GM21447 (cell line): ENCODE data around the gene ACIN1.
A peak's percentile ranks its signal among the peaks of the same experiment; 100 is the strongest.

Source experiments
- ATAC-seq: cut with Tn5 transposase; IDR thresholded peaks from one replicate; pipeline ENCODE4 v1.9.1; 2021; ENCODE audit not compliant: unreplicated experiment

The ACIN1 gene, protein sequence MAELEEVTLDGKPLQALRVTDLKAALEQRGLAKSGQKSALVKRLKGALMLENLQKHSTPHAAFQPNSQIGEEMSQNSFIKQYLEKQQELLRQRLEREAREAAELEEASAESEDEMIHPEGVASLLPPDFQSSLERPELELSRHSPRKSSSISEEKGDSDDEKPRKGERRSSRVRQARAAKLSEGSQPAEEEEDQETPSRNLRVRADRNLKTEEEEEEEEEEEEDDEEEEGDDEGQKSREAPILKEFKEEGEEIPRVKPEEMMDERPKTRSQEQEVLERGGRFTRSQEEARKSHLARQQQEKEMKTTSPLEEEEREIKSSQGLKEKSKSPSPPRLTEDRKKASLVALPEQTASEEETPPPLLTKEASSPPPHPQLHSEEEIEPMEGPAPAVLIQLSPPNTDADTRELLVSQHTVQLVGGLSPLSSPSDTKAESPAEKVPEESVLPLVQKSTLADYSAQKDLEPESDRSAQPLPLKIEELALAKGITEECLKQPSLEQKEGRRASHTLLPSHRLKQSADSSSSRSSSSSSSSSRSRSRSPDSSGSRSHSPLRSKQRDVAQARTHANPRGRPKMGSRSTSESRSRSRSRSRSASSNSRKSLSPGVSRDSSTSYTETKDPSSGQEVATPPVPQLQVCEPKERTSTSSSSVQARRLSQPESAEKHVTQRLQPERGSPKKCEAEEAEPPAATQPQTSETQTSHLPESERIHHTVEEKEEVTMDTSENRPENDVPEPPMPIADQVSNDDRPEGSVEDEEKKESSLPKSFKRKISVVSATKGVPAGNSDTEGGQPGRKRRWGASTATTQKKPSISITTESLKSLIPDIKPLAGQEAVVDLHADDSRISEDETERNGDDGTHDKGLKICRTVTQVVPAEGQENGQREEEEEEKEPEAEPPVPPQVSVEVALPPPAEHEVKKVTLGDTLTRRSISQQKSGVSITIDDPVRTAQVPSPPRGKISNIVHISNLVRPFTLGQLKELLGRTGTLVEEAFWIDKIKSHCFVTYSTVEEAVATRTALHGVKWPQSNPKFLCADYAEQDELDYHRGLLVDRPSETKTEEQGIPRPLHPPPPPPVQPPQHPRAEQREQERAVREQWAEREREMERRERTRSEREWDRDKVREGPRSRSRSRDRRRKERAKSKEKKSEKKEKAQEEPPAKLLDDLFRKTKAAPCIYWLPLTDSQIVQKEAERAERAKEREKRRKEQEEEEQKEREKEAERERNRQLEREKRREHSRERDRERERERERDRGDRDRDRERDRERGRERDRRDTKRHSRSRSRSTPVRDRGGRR

DNA sequence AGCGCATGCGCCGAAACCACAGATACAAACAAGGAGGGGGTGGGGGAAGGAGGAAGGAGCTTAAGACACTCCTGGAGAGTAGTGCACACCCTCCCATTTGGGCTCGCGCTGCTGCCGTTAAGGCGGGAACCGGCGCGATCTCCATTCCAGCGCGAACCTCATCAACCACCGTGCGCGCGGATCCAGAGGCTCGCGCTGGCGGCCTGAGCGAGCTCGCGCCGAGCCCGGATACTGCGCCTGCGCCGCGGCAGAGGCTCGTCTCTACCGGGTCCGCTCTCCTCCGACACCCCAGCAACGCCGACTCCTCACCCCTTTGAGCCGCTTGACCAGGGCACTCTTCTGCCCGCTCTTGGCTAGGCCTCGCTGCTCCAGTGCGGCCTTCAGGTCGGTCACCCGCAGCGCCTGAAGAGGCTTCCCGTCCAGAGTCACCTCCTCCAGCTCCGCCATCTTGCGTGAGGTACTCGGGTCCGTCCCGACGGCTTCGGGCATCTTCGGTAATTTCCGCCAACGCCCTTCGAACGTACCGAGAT lies at the start of gene ACIN1:
Gene ACIN1 (minus strand): TSS at position 471 of the 530 bp plus-strand sequence. CDS start 24 bp downstream, at position 447.
- peak; percentile 35 for ATAC-seq

DNA sequence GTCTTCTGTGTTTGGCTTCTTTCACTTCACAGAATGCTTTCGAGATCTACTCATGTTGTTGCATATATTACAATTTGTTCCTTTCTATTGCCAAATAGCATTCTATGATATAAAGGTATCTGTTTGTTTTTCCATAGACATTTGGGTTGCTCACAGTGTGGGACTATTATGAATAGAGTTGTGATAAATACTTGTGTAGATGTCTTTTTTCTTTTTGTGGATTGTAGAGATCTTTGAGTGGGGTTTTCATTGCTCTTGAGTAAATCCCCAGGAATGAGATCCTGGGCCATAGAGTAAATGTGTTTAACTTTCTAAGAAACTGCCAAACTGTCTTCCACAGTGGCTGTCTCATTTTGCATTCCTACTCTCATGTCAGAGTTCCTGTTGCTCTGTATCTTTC lies 49.0 kb upstream of the ACIN1 start:
- no peak for ATAC-seq

DNA sequence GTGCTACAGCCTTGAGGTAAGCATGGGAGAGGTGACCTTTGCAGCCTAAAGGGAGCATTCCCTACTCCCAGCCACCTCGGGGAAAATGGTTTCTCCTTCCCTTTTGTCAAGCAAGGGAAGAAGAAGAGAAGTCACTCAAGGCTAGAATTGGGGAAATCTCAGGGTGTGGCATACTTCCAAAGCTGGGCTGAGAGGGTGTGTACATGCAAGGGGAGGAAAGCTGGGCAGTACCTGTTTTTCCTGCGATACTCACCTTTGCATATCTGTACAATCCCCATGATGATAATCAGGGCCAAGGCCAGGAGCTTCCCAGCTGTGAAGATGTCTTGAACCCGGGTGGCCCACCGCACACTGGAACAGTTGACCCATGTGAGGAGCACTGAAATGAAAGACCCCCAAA lies 47.9 kb upstream of the ACIN1 start:
- no peak for ATAC-seq

DNA sequence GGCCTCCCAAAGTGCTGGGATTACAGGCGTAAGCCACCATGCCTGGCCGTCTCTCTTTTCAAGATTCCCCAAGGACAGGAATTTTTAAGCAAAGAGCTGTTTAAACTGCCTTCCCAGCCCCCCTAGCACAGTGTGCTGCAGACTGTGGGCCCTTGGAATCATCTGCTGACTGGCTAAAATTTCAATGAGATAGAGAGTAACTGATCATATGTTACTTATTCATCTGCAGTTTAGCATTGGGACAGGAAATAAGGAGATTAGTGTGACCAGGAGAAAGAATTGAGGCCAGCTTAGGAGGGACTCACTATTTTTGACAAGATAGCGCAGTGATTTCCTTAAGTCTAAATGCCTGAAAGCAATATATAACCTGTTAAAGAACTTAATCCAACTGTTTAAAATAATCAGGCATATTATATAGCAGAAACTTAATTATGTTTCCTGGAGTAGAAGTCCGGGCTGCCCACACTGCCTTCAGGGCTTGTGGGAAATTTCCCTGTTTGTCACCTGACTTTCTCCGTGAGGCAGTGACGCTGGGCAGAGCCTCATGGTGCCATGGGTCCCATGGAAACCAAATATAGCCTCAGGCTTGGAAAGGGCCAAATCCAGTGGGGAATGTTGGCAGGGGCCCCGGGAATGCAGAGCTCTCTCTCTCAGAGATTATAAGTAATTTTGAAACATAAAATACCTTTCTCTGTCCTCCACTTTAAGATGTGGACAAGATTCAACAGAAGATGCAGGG lies 46.9 kb upstream of the ACIN1 start:
- ATAC-seq: no peak

DNA sequence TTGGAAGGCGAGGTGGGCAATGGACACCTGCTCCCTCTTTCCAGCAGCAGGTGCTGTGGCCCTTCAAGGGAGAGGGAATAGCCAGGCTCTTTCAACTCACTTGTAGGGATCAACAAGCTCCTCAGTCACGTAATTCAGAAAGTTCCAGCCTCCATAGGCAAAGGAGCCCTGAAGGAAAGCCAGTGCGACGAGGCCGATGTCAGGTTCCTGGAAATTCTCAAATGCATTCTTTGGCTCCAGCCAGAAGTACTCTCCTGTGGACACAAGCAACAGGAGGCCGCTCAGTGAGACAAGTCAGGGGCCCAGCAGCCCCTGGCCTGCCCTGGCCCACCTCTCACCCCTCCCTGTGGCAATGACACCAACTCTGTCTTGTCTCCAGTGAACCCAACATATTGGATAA lies 45.4 kb upstream of the ACIN1 start:
- no peak for ATAC-seq

DNA sequence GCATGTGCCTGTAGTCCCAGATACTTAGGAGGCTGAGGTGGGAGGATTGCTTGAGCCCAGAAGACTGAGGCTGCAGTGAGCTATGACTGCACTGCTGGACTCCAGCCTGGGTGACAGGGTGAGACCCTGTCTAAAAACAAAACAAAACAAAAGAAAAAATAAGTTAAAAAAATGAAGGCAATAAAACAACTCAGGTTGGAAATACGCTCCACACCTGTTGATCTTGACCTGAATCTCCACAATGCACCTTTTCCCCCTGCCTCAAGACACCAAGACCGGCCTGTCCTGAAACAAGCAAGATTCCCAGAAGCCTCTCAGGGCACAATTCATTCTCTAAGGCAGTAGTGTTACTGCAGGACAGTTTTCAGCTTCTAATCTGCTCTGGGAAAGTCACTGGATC lies 44.9 kb upstream of the ACIN1 start:
- ATAC-seq: no peak

DNA sequence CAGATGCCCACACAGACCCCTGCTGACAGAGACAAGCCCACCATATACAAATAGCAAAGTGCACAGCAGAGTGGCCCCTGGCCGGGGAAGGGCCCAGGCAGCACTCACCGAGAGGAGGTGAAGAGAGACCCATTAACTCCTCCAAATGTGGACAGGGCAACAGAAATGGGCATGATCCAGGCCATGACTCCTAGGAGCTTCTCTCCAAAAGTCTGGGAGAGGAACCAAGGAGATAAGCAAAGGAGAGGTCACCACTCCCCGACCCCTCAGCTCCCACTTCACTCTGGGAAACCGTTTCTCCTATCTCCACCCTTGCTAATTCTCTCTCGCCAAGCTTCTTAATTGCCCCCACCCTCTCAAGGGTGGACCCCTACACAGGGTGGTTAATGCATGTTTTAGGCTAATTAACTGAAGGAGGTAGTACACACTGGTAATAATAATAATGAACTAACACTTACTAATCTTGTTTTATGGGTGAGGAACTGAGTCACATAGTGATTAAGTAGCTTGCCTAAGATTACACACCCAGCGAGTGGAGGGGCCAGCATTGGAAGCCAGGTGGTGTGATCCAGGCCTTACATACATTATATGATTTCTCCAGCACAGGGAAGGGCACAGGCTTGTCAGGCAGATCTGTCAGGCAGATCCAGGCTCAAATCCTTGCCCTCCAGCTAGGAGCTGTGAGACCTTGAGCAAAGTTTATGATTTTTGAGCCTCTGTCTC lies 43.0 kb upstream of the ACIN1 start:
- ATAC-seq: no peak

DNA sequence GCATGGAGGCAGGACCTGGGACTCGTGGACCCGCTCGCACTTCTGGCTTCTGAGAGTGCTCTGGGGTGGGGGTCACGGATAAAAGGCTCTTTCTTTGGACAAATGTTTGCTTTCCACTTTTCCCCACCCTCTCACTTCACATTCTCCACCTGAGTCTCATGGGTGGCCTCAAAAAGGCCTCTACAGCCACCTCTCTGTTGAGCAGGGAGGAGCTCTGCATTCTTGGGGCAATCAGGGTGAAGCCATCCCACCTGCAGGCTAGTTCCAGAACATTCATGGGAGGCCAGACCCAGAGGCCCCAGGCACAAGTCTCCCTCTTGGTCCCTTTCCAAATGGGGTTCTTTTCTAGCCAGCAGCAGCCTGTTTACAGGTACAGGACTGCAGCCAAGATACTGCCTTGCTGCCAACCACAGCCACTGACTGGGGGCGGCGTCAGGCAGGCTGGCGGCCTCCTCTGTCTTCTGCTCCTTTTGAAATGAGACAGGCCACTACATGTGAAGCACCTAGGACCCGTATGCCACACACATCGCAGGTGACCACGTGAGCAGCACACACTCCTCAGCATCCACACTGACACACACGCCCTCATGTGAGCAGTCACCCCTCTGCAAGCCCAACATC lies 42.4 kb upstream of the ACIN1 start:
- no peak for ATAC-seq

DNA sequence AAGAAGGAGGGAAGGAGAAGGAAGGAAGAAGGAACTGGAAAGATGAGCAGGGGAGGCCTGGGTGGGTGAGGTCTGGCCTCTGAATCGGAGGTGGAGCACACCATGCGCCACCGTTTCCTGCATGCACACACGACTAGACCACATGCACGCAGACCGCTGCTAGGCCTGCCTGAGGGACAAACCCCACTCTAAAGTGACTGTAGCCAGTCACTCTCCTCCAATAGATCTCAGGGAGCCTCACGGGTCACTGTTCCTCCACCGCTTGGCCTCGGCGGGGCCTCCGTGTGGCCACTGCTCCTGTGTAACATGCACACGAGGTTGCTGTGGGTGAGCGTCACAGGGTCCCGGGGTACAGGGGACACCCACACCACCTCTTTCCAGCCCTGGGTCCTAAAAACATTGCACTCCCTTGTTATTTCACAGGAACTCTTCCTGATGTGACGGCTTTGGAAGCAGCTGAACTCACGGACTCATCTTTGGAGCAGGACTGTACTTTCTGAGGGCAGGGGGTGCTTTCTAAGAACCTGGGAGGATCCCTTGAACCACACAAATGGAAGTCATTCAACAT lies 41.7 kb upstream of the ACIN1 start:
- ATAC-seq: no peak

DNA sequence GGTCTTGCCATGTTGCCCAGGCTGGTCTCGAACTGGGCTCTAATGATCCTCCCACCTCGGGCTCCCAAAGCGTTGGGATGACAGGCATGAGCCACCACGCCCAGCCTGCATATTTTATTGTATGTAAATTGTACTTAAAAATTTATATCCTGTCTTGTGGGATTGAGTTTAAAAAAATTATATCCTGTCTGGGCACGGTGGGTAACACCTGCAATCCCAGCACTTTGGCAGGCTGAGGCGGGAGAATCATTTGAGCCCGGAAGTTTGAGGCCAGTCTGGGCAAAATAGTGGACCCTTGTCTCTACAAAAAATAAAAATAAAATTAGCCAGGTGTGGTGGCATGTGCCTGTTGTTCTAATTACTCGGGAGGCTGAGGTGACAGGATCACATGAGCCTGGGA lies 38.0 kb upstream of the ACIN1 start:
- no peak for ATAC-seq

DNA sequence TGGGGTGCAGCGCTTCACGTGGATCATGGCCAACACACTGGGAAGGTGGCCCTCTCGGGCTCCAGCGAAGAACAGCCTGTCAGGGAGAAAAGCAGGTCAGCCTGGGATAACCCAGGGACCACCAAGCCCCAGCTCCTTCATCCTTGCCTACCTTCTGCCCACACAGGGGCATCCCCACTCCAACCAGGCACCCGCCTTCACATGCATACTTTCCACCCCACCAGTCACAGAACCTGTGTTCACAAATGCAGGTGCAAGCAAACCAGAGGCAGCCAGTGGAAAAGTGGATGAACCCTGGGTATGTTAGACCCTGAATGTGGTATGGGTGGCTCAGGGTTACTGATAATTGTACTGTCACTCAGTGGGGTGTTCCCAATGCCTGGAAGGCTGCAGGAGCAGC lies 36.5 kb upstream of the ACIN1 start:
- no peak for ATAC-seq

DNA sequence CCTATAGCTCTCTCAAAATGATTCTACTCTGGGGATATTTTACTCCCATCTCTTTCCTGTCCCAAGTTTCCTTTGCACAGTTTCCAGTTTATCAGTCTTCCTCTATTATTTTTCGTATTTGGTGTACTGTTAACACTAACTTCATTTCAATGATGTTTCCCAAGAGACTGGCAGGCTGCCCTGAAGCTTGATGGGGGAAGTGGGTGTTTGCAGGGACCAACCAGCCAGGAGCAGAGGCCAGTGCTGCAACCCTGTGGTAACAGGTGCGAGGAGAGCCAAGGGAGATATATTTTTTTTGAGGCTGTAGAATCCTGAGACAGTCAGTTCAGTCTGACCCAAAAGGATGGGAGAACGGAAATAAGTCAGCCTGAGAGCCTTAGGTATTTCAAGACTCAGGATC lies 35.9 kb upstream of the ACIN1 start:
- ATAC-seq: no peak

DNA sequence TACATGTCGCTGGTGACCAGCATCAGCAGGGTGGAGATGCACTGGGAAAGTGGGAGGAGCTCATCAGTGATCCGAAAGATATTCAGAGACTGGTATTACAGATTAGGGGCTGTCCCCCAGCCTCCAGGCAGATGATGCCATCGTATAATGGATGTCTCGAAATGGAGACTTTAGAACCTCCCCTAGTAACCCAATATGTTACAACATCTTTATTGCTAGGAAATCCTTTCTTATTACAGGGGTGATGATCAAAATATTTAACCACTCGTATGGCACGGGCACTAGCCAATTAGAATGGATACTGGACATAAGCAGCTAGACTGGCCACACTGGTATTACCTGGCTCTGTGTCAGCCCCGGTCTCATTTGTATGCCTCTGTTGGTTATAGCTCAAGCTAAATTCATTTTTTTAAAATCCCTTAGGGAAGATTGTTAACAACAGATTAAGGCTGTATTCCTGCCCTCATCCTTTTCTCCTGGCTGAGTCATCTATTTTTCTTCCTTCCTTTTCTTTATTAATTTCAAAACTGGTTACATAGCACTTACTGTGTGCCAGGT lies 34.9 kb upstream of the ACIN1 start:
- no peak for ATAC-seq

DNA sequence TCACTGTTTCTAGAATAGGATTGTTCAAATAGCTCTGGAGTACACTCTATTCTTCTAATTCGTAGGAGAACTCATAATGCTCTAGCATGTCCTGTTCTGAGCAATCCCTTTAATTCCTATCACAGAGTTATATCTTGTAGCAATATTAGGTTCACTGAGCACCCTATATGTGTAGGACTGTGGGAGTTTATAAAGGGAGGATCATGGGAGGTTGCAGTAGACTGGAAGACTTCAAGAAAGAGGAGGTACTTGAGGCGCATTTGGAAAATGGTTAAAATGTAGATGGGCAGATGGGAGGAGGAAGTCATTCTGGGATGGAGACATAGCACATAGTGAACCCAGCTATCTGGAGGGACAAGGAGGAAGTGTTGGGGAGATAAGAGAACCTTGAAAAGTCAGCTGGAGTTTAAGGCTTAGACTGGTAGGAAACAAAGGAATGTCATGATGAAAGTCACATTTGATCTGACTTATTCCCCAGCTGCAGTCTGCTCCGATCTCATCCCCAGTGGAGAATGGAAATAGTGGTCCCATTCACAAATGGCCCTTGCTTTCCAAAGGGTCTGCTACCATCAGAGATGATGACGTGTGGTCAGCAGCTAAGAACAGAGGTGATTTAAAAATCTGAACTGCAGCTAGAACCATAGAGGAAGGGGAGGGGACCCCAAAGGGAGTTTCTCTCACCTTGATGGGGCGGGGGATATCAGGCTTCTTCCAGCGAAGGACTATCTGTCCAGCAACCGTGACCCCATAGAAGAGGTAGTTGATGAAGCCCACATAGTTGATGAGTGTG lies 34.2 kb upstream of the ACIN1 start:
- no peak for ATAC-seq

DNA sequence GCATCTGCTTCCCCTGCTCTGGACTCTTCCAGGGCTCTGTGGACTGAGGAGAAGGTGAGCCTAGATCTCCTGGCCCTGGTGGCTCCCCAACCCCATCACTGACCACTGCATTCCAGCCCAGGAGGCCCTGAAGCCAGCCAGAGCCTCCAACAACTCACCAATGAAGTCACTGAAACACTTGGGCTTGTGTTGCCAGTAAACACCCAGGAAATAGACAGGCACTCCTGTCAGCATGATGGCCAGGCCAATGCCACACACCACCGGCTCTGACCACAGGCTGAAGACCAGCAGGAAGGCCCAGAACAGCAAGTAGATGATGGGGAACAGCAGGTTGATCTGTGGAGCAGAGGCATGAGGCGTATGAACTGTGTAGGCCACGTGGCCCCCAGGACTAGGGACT lies 32.9 kb upstream of the ACIN1 start:
- ATAC-seq: no peak

DNA sequence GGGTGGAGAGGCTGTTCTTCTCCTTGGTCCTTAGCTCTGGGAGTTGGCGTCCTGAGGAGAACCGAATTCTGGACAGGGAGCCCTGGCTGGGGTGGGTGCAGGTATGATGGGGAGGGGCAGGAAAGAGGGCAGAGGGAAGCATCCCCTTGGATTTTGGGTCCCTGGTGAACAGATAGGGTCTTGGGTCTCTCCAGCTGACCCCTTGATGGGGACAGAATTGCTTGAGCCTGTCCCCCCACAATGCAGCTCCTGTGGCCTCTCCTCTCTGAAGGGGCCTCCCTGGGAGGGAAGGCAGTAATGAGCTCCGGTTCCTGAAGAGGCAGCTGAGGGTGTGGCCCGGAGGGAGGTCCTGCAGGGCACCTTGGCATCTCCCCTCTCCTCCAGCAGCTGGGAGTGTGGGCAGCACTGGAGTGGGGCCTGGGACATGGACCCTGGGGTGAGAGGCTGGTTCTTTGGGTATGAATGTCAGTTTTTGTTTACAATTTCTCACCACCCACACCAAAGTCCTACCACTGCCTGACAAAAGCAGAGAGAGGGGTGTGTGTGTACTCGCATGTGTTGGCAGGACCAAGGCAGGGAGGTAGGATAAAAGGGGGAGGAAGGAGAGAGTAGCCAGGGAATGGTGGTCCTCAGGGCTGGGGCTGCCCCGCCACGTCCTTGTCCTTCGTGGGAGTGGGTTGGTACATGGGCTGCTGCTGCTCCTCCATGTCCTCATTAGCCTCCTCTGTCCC lies 31.8 kb upstream of the ACIN1 start:
- ATAC-seq: no peak

DNA sequence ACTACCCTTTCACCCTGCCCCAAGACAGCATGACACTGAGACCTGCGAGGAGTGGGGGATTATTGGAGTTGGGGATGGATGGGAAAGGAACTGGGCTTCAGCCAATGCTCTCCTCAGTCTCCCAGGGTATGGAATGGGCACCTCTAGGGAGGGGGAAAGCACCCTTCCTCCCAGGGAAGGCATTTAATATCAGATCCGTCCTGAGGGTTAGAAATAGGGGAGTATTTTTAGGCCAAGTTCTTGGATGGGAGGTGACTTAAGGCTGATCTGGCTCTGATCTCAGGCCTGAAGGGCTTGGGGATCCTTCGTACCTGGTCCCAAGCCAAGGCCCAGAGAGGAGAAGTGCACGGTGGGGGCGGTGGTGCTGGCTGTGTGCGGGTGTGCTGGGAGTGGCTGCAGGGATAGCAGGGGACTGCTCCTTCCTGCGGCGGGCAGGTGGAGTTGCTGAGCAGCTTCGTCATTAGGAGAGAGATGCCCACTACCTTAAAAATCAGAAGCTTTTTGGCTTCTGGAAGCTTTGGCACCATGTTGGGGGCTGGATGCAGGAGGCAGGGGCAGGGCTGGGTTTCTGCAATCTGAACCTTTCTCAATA lies 31.1 kb upstream of the ACIN1 start:
- no peak for ATAC-seq
